T-helper 2 cell treated with Interferon-gamma antibody and Interleukin-4, amounts not matched to agents 5 μg/mL and 100 μg/mL, for 36 hours (primary cell): ENCODE measurements around the gene SLC47A1.
A peak's percentile ranks its signal among the peaks of the same experiment; 100 is the strongest.
"Not testable (repeated sequence)": the region's sequence is repeated elsewhere in the genome, so short reads cannot be mapped to it uniquely, and the experiment has no call there.

Experiments
- DNase-seq: peaks from one replicate; pipeline ENCODE4 v3.0.0; 2021; ENCODE audit warnings: low spot score
- H3K27ac Mint-ChIP-seq: one replicate; pipeline ENCODE4 v1.8.0; 2021; ENCODE audit warnings: mild to moderate bottlenecking, mixed read lengths
- H3K27me3 Mint-ChIP-seq: one replicate; pipeline ENCODE4 v1.8.0; 2021; ENCODE audit warnings: low read depth, mixed read lengths
- H3K36me3 Mint-ChIP-seq: one replicate; pipeline ENCODE4 v1.8.0; 2021; ENCODE audit warnings: low read depth, mixed read lengths
- H3K4me1 Mint-ChIP-seq: one replicate; pipeline ENCODE4 v1.8.0; 2021; ENCODE audit warnings: low read depth, mixed read lengths
- H3K4me3 Mint-ChIP-seq: one replicate; pipeline ENCODE4 v1.8.0; 2022; ENCODE audit warnings: mild to moderate bottlenecking, moderate library complexity, mixed read lengths
- H3K9me3 Mint-ChIP-seq: one replicate; pipeline ENCODE4 v1.8.0; 2021; ENCODE audit warnings: mixed read lengths

The SLC47A1 gene

GRCh38 chr17:19533718-19534561, at the start of gene SLC47A1:
Gene SLC47A1, plus strand, starts transcription at chr17:19533854. Its CDS starts 86 bp downstream, at chr17:19533940.
- Mint-ChIP-seq H3K36me3 (no peaks in the 10 kb centered on the region), H3K4me3 (peak within 1 kb of the TSS; percentile 12), H3K27me3 (peaks cover 57% of the 10 kb centered on the region), H3K27ac (no peak within 1 kb of the TSS), H3K4me1 (peaks cover 9% of the 10 kb centered on the region), H3K9me3 (no peaks in the 10 kb centered on the region)
- no peak for DNase-seq

GRCh38 chr17:19485800-19486340, 47.8 kb upstream of the SLC47A1 start:
- no peaks in the 10 kb centered on the region for H3K4me1 Mint-ChIP-seq
- DNase-seq: no peak
- no peaks in the 10 kb centered on the region for H3K36me3 Mint-ChIP-seq
- no peak overlapping the region for H3K27ac Mint-ChIP-seq
- no peaks in the 10 kb centered on the region for H3K9me3 Mint-ChIP-seq
- H3K4me3 Mint-ChIP-seq: no peak overlapping the region
- peaks cover 7% of the 10 kb centered on the region for H3K27me3 Mint-ChIP-seq

GRCh38 chr17:19486351-19487023, 47.2 kb upstream of the SLC47A1 start:
- Mint-ChIP-seq H3K36me3 (no peaks in the 10 kb centered on the region), H3K27me3 (peaks cover 7% of the 10 kb centered on the region), H3K9me3 (no peaks in the 10 kb centered on the region), H3K4me1 (no peaks in the 10 kb centered on the region), H3K4me3 (no peak overlapping the region), H3K27ac (no peak overlapping the region)
- DNase-seq: no peak

- Mint-ChIP-seq H3K27ac (no peak overlapping the region), H3K4me3 (no peak overlapping the region), H3K4me1 (no peaks in the 10 kb centered on the region), H3K27me3 (peaks cover 7% of the 10 kb centered on the region), H3K9me3 (no peaks in the 10 kb centered on the region), H3K36me3 (no peaks in the 10 kb centered on the region)
- no peak for DNase-seq
These were observed 46.5 kb upstream of the SLC47A1 start for GRCh38 chr17:19487024-19487600.

- no peak overlapping the region for H3K27ac Mint-ChIP-seq
- no peak overlapping the region for H3K4me3 Mint-ChIP-seq
- no peaks in the 10 kb centered on the region for H3K27me3 Mint-ChIP-seq
- H3K9me3 Mint-ChIP-seq: no peaks in the 10 kb centered on the region
- no peaks in the 10 kb centered on the region for H3K36me3 Mint-ChIP-seq
- no peaks in the 10 kb centered on the region for H3K4me1 Mint-ChIP-seq
- no peak for DNase-seq
These were observed 41.5 kb upstream of the SLC47A1 start for GRCh38 chr17:19492141-19492540.

GRCh38 chr17:19494961-19495806, 38.5 kb upstream of the SLC47A1 start:
- H3K36me3 Mint-ChIP-seq: no peaks in the 10 kb centered on the region
- no peaks in the 10 kb centered on the region for H3K27me3 Mint-ChIP-seq
- no peak for DNase-seq
- no peak overlapping the region for H3K27ac Mint-ChIP-seq
- H3K4me3 Mint-ChIP-seq: no peak overlapping the region
- H3K9me3 Mint-ChIP-seq: no peaks in the 10 kb centered on the region
- no peaks in the 10 kb centered on the region for H3K4me1 Mint-ChIP-seq

GRCh38 chr17:19495828-19496528, 37.7 kb upstream of the SLC47A1 start:
- Mint-ChIP-seq H3K36me3 (no peaks in the 10 kb centered on the region), H3K9me3 (no peaks in the 10 kb centered on the region), H3K27me3 (no peaks in the 10 kb centered on the region), H3K27ac (no peak overlapping the region), H3K4me3 (no peak overlapping the region), H3K4me1 (no peaks in the 10 kb centered on the region)
- no peak for DNase-seq

- Mint-ChIP-seq H3K27me3 (peaks cover under 1% of the 10 kb centered on the region), H3K4me3 (no peak overlapping the region), H3K36me3 (no peaks in the 10 kb centered on the region), H3K9me3 (no peaks in the 10 kb centered on the region), H3K4me1 (peaks cover under 1% of the 10 kb centered on the region), H3K27ac (no peak overlapping the region)
- no peak for DNase-seq
These were observed 36.0 kb upstream of the SLC47A1 start for GRCh38 chr17:19497624-19498023.

GRCh38 chr17:19501219-19501618, 32.4 kb upstream of the SLC47A1 start:
- Mint-ChIP-seq H3K4me3 (no peak overlapping the region), H3K27ac (no peak overlapping the region), H3K9me3 (no peaks in the 10 kb centered on the region), H3K4me1 (peaks cover 2% of the 10 kb centered on the region), H3K36me3 (no peaks in the 10 kb centered on the region), H3K27me3 (peaks cover 15% of the 10 kb centered on the region)
- no peak for DNase-seq

GRCh38 chr17:19502517-19502916, 31.1 kb upstream of the SLC47A1 start:
- Mint-ChIP-seq H3K4me1 (peaks cover 2% of the 10 kb centered on the region), H3K27me3 (peaks cover 19% of the 10 kb centered on the region), H3K27ac (no peak overlapping the region), H3K4me3 (no peak overlapping the region), H3K36me3 (no peaks in the 10 kb centered on the region), H3K9me3 (no peaks in the 10 kb centered on the region)
- DNase-seq: peak; percentile 44

GRCh38 chr17:19505561-19505960, 28.1 kb upstream of the SLC47A1 start:
- Mint-ChIP-seq H3K27me3 (peaks cover 26% of the 10 kb centered on the region), H3K4me3 (peak overlapping the region; percentile 55)
- not testable (repeated sequence) for H3K9me3 Mint-ChIP-seq, H3K36me3 Mint-ChIP-seq, H3K27ac Mint-ChIP-seq, DNase-seq, H3K4me1 Mint-ChIP-seq

GRCh38 chr17:19507775-19508576, 25.7 kb upstream of the SLC47A1 start:
- Mint-ChIP-seq H3K4me3 (peak overlapping the region; percentile 87), H3K27me3 (peaks cover 25% of the 10 kb centered on the region), H3K27ac (peak overlapping the region; percentile 91), H3K4me1 (peaks cover 7% of the 10 kb centered on the region), H3K9me3 (no peaks in the 10 kb centered on the region), H3K36me3 (peaks cover 2% of the 10 kb centered on the region)
- peak; percentile 74 for DNase-seq
